T1000 (cell line): Measurements from ENCODE around the gene MARCOL.
"Not testable (repeated sequence)": the region's sequence is repeated elsewhere in the genome, so short reads cannot be mapped to it uniquely, and the experiment has no call there.

Experiments used
- DNase-seq: peaks from one replicate; lab custom pipeline; 2025; ENCODE audit warnings: mixed read lengths; lab: John Stamatoyannopoulos, UW

Gene MARCOL

GRCh38 chr5:148267962-148268361, 29.6 kb downstream of the MARCOL start:
- DNase-seq, result no peak

- peak; percentile 49 for DNase-seq
Observed at GRCh38 chr5:148268566-148268965, 30.2 kb downstream of the MARCOL start, which contains the start of gene SPINK13. Gene SPINK13 (plus strand): TSS chr5:148268794. CDS start chr5:148270073, 1,279 bp downstream.

GRCh38 chr5:148275129-148275528, 36.8 kb downstream of the MARCOL start:
- not testable (repeated sequence) for DNase-seq

GRCh38 chr5:148280893-148281292, 42.6 kb downstream of the MARCOL start:
- DNase-seq, result not testable (repeated sequence)

- not testable (repeated sequence) for DNase-seq
Observed at GRCh38 chr5:148281336-148281735, 43.0 kb downstream of the MARCOL start.

- DNase-seq, result no peak
Observed at GRCh38 chr5:148290271-148291195, 52.2 kb downstream of the MARCOL start.
